ENCODE measurements around the gene LGR4. TPM values are rescaled to one million over a fixed set of nuclear protein-coding genes. Genes with fewer than 3 reads are reported as not detected.

The LGR4 gene
- polyA plus RNA-seq, 12 donors, result 23.3 to 63.0 (median 34.0) TPM; not detected in 1

DNA sequence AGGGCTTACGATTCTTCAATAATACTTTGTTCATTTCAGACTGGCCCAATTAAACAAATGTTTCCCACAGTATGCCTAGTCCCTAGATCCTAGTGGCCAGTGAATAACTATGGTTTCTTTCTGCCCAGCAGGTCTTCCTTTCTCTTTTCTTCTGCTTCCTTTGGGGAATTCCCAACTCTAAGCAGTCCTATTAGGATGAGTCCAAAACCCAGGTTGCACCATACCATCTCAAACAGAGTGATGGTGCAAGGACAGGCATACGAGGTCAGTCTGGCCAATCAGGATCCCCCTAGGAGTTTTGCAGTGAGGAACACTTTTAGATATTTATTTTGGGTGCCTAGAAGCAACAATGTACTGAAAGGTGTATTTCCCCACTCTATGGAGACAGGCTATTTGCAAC is 68.2 kb downstream of the LGR4 start:
- DNase-seq, result no peak

DNA sequence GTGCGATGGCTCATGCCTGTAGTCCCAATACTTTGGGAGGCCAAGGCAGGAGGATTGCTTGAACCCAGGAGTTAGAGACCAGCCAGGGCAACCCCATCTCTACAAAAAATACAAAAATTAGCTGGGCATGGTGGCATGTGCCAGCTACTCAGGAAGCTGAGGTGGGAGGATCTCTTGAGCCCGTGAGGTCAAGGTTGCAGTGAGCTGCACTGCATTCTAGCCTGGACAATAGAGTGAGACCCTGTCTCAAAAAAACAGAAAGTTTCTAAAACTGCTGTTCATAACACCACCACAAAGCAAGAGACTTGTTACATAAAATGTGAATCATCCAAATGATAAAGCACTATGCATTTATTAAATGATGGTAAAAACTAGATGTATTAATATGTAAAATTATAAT is 69.4 kb downstream of the LGR4 start:
- DNase-seq, result no peak

DNA sequence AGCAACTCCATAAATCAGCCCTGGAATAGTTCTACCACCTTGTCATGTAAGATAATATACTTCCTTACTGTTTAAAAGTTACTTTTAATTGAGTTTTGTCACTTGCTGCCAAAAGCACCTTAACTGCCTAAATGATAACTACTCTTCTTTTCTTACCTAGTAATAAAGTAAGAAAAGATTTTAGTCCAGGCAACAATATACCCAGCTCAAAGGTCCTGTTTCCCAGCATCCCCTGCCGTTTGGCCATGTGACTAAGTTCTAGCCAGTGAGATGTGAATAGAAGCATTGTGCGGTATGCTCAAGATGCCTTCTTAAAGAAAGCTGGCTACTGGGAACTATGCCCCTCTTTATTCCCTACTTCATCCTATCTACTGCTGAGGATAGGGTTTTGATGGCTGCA is 70.1 kb downstream of the LGR4 start:
- DNase-seq, result no peak

DNA sequence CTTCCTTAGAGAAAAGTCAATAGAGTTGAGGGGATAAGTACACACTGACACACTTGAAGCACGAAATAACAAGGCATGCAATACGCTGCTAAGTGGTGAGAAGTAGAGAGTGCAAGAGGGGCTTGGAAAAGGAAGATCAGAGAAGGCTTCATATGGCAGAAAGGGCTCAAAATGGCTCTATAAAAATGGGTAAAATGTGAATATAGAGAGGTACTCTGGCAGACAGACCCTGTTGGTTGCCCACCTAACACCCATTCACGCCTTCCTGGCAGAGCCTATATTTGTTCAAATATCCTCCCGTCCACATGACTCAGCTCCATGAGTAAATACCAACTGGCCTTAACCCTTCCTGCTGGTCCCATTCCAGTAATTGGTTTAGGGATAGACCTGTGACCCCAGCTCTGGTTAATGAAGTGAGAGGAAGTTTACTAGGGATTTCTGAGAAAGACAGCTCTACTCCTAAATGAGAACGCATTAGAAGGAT is 70.7 kb downstream of the LGR4 start:
- no peak for DNase-seq

DNA sequence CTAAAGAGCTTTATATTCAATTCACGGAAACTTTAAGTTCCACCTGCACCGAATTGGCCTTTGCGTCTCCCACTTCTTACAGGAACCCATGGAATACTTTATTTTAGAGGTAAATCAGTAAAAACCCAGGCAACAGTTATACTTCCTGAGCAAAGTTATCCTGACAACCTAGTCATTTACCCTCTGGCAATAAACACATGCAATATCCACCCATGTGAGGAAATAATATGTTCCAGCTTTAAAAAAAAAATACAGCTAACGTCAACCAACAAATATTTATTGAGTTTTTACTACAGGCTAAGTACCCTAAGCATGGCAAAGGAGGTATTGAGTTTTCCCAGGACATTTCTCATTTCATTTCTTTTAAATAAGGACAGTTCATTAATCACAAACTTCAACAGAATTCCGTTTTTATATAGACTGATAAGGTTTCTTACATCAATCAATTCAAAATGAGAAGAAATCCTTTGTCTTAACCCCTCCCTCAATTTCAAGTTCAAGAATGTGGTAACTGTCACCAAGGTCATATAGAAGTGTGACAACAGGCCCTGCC is 71.2 kb downstream of the LGR4 start:
- no peak for DNase-seq

DNA sequence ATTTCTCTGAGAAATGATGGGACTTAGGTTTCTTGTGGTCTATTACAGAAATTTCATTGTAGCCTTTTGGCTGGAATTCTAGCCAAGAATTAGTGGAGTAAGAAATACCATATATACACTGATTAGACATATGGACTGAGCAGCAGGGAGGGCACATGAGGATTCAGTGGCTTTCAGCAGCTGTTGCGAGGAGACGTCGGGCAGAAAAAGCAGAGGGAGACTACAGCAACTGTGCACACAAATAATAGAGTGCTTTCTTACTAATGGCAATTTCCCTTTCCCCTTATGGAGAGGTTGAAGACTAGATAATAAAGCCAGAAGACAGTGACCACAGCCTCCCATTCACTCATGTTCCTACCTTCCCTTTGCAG is 74.2 kb downstream of the LGR4 start:
- DNase-seq, result no peak

DNA sequence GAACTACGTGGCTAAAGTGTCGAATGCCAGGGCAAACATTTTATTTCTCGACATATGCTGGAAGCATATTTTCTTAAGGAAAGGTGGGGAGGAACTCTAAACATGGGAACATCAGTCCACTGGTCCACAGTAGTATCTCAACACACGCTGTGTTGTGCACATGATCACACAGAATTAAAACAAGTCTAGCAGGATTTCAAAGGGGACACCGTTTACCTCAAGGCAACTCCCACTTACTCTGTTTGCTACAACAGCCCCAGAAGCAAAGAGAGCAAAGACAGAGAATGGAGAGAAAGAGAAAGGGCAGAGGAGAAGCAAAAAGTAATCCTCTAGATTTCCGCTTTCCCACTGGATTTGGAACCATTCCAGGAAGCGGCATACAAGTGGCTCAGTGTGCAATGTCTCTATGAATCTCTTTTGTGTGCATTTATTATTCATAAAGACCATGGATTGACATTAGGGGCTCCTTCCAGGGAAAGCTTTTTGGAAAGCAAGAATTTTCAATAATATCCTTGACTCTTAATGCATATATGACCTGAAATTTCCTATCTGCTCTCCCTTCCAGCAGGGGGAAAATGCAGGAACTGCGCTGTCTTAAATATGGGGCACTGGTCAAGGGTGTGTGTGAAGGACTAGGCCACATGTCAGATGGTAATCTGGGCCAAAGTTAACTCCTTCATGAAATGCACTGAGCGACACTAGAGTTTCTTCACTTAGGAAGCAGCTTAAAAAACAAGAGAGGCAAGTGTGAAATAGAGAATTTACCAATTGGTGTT is 74.8 kb downstream of the LGR4 start:
- DNase-seq, result no peak

DNA sequence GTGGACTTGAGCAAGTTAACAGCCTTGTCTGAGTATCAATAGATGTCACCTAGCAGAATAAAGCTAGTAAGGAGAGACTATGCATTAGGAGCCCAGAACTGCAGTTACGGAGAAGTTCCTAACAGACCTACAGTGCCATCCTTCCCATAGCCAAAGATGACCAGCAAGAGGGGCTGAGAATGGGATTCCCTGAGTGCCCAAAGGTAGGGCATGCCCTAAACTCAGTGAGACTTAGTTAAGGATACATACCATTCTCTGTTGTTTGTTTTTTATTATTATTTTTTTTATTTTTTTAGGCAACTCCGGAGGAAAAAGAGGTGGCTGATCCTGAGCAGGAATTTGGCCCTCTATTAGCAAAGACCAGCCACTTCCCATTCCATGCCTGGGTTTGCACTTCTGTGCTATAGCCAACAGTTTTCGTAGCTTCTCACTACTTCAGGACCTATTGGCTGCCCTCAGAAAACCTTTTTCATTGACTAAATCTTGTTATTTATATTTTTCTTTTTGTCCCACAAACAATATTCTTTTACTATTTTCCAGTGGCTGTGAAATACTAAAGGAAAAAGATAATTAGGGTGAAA is 76.2 kb downstream of the LGR4 start:
- DNase-seq, result no peak

DNA sequence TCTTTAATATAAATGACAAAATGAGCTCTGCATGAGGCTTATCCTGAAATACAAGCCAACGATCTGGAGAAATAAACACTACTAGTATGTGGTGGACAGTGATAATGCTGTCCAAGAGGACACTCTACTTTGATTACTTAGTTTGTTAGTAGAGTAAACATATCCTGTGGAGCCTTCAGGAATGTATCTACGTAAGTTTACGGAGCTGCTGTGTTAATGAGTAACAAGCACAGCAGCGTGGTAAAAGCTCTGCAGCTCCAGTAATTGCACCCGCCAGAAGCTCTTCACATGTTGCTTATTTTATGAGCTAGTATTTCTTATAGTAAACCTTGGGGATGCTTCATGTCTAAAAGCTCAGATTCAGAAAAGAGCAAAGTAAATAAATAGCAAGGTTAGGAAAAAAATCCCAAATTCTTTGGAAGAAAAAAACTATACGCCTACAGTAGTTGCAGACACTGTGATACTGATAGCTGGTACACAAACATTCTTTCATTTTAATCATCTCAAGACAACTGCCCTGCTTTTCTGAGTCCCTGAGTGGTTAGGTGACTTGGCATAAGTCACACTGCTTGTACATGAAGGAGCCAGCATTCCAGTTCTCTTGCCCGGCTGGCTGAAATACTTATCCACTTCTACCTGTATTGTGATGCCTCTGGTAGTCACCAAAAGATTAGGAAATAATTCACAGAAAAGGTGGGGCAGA is 76.9 kb downstream of the LGR4 start:
- no peak for DNase-seq

DNA sequence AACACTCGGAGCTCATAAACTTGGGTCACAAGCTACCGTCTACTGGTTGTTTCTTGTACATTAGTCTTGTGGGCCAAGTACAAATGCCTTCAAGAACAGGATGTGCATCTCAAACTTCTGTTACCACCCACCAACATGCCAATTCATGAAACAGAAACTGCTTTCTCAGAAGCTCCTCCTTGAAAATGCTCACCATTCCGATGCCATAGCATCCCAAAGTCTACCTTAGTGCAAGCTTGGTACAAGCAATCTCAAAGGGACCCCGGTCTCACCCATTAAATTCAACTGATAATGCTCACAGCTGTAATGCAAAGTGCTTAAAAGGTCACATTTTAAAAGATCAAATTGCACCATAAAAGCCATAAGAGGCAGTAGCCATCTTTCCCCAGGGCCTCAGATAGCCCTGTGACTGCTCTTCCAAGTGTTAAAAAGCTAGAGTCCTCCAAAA is 77.8 kb downstream of the LGR4 start:
- DNase-seq, result no peak

DNA sequence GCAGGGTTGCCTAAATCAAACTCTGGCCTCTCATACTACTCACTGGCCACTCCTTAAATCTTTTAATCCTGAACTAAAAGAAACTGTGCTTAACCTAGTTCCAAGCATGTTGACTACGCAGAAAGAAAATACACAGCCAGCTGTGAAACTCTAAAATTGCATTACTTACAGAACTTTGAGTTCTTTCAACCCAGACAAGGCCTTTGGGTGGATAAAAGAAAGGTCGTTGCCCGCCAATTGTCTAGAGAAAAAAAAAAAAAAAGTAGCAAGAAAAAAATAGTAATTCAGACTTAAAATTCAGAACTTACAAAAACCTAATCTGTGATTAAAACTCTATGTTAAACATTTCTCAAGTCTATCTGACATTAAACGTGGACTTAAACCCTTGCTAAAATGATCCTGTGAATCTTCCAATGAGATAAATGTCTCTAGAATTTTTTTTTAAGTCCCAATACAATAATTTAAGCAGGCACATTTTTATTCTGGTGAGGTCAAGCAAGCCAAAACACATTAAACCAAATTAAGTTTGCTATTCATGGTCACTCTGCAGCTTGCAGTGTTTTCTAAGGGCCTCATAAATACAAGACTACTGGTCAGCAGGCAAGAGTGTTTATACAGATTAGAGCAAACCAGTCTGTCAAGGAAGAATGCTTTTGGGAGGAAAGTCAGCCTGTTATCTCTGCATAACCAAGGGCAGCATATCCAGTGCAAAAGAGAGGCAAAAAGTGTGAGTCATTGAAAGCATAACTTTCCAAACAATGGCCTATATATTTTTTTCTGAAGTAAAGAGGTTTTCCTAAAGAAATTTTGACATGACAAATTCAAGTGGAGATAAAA is 80.1 kb downstream of the LGR4 start:
- DNase-seq, result no peak

DNA sequence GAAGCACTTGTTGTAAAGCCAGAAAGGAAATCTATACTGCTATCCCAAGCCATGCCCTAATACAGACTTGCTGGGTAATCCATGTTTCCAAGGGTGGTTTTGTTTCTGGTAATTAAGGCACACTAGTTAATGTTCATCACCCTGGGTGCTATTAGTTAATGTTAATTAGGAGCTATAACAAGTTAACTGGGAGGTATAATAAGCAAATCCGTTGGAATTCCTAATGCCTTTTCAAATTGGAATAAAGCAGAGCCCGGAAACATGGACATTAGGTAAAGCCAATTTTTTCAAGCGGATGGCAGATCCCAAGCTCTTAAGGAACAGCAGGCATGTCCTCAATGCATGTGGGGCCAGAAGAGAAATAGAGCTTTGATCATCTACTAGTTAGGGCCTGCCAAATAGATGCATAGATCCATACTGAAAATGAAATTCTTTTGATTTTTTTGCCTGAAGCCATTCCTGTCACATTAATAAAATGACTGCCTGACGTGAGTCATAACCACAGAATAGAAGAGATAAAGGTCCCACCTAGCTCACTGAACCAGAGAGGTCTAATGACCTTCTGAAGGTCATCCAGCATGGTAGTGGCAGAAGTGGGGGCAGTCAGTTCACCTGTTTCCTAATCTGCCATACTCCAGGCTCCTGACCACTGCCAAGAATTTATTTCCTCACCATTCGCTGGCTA is 81.1 kb downstream of the LGR4 start:
- DNase-seq, result no peak

DNA sequence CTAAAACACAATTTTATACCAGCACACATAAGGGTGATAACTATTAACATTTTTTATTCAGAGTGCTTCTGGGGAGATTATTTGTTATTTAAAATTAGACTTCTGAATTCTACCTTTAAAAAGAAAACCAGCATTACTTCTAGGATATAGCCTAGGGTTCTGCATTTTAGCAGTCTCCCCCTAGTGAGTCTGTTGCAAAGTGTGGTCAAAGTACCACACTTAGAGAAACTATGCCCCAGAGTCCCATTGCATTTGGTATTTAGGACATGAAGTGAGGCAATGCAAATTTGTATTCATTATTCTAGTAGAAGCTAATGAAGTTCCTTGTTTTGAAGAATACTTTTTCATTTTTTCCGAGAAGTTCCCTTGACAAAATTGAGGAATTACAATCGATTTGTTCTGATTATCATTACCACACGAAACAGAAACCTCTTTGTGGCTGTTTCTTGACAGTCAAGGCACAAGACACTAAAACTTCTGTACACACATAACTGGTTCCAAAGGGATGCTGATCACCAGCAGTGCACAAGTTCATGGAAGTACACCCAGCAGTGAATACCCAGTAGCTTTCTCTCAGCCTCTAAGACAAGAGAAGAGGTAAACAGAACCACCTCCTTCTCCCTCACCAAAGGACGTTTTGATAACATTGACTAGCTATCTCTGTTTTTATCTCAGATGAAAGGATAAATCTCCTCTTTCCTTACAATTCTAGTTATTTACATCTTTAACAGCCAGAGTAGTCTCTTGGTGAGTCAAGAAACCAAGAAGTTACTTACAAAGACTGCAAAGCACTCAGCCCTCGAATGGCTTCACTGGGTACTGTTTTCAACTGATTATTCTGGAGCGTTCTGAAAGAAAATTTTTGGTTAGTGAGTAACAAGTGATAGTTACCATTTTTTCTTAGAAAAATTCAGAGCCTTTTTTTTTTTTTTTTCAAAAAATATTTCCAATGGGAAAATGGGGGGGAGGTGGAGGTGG is 82.0 kb downstream of the LGR4 start:
- DNase-seq, result no peak

DNA sequence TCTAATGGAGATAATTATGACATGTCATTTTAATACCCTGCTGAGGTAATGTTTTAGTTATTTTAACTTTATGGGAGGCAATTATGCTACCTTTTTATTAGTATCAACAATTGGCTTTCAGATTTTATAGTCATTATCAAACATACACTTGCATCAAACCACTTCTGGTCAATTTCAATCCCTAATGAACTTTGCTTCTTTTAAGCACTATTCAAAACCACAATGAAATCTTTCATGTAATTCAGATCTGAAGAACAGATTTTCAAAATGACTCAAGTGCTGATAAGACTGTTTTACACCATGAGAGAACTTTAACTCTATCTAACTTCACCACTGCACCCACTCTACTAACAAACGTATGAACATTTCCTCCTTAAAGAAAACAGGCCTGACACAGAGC is 83.7 kb downstream of the LGR4 start:
- DNase-seq, result no peak

DNA sequence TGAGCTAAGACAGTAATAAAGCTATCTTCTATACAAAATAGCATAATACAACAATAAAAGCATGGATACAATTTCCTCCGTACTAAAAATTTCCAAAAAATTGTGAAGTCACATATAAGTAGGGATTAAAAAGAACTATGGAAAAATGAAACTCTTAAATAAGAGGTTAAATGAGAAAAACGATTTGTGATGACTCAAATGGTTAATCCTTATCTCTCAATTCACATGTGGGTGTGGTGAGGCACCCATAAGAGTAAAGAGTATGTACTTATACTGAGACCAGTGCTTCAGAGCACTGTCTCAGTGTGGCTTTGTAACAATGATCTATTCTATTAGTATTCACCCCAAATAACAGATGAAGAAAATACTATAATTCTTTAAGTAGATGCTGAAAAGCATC is 84.6 kb downstream of the LGR4 start:
- DNase-seq, result no peak

DNA sequence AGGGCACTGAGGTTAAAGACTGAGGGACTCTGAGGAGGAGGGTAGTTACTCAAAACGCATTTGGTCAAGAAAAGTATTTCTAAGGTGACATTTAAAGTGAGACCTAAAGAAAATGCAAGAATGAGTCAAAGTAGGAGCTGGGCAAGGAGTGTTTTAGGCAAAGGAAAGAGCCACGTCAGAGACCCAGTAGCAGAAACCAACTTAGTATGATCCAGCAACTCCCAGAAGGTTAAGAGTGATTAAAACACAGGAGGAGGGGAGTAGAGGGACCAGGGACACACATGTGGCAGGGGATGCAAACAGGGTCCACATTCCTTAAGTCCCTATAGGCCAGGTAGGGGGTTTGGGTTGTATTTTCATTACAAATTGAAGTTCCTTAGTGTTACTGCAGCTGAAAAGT is 85.2 kb downstream of the LGR4 start:
- no peak for DNase-seq

DNA sequence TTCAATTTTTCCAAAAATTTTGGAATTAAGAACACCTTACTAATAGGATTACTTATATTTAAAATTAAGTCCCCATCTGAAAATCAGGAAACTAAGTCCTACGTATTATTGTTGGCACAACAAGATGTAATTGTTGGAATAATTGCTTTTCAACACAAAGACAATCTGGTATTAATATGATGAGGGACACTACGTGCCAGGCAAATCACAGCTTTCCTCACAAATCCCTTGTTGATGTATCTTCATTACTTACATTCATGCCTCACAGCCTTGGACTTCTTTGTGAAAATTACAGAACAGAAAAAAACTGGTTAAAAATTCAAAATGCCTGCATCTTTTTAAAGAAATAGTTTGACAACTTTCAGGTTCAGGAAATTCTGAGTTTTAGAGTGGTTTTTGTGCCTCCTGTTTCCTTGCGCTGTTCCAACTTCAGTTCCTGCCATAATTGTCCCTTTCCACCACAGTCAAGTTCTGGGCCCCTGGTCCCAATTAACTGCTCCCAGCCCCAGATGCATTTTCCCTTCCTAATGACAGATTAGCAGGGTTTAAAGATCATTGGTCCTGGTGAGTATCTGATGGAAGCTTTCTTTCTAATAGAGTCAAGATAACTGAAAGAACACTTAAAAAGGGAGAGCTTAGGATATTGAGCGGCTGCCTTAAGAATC is 86.3 kb downstream of the LGR4 start:
- no peak for DNase-seq

DNA sequence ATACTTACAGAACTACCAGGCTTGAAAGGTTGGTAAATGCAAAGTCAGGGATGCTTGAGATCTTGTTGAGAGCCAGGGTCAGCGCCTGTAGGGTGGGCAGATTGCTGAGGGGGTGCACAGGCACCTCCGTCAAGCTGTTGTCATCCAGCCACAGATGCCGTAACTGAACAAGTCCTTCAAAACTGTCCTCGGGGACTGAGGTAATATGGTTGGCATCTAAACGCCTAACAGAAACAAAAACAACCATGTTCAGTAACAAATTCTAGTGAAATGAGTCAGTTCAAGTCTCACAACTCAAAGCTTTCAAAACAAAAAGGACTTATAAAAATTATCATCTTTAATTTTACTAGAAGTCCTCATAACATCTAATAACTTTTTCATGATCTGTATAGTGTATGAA is 87.3 kb downstream of the LGR4 start:
- DNase-seq, result no peak

DNA sequence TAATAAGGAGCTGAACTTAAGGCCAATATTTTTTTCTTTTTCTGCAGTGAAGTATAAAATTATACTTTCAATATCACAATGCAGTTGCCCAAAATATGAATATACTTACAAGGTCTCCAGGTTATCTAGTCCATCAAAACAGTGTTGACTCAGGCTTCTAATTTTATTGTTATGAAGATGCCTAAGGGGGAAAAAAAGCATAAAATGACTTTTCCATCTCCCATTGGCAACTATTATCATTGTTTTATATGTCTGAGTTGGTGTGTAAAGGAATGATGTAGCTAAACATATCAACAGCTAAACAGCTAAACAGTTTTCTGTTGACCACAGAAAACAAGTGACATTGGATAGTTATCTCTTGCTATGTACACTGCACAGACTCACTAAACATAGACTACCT is 88.4 kb downstream of the LGR4 start:
- no peak for DNase-seq

All from muscle of arm (tissue), 12 donors.